DMS 273 treated with DMSO at 0.1 percent for 48 hours (cell line): ENCODE data around the gene ECSCR.
"Not testable (repeated sequence)": the region's sequence is repeated elsewhere in the genome, so short reads cannot be mapped to it uniquely, and the experiment has no call there.

Source experiments
- DNase-seq: peaks from one replicate; lab custom pipeline; 2025; lab: John Stamatoyannopoulos, UW

ECSCR gene

DNA sequence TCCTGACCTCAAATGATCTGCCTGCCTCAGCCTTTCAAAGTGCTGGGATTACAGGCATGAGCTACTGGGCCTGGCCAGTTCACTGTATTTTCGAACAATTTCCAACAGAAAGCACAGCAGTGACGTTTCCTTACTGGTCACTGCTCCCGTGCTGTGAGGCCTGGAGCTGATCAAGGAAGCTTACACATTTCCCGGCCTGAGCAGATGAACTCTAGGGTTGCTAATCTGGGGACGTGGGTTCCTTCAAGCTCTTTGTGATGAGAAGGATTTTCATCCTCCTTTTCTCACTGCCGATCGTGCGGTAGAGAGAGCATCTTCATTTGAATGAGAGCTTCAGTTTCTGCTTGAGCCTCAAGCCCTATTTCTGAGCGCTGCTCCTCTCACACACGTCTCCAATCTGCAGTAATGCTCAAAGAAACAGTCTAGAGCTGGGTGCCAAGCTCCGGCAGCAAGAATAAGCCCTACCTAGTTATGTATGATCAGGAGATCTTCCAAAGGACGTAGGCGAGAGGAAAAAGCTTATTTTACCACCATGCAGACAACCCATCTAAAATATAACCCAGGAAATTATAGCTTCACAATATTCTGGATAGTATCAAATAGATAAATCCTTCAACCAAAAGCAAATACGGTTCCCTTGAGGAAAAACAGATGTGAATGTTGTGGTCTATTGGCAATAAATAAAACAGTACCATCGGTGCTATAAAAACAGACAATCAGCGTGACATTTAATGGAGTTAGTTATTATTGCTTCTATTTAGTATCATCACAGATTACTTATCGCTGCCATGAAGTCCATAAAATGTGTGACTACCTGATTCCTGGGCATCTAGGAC, 51.3 kb downstream of the ECSCR start:
- DNase-seq: no peak

DNA sequence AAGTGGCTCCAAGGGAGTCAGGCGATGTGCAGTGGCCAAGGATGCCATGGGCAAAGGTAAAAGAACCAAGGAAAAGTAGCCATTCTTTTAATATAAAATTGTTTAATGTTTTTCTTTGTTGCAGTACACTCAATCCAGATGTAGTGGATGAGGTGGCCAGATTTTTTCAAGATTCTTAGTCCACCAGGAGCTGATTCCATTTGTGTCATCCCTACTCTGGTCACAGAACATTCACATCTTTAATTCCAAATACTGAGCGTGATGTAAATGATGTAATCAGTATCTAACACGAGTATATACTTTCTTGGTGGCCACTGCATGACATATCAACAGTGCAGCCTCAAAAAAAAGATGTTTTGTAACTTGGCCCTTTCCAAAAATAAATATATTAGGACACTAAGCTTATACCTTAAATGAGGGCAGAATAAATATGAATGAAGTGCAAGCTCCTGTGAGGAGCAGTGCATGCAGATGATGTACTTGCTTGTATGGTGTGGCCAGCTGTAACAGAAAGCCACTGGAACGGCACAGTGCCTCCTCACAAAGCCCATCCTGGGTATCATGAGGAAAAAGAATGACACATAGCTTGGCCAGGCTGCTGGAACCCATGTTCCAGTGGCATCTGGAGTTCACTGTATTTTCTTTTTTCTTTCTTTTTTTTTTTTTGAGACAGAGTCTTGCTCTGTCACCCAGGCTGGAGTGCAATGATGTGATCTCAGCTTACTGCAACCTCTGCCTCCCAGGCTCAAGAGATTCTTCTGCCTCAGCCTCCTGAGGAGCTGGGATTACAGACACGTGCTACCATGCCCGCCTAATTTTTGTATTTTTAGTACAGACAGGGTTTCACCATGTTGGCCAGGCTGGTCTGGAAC, 52.2 kb downstream of the ECSCR start:
- no peak for DNase-seq

DNA sequence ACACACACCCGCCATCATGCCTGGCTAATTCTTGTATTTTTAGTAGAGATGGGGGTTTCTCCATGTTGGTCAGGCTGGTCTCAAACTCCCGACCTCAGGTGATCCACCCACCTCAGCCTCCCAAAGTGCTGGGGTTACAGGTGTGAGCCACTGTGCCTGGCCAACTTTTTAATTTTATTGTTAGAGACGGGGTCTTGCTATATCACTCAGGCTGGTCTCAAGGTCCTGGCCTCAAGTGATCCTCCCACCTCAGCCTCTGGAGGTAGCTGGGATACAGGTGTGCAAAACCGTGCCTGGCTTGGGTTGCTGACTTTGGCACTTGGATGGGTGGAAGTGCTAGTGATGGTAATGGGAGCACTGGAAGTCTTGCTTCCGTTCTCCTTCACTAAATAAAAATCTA, 53.4 kb downstream of the ECSCR start:
- DNase-seq: not testable (repeated sequence)

DNA sequence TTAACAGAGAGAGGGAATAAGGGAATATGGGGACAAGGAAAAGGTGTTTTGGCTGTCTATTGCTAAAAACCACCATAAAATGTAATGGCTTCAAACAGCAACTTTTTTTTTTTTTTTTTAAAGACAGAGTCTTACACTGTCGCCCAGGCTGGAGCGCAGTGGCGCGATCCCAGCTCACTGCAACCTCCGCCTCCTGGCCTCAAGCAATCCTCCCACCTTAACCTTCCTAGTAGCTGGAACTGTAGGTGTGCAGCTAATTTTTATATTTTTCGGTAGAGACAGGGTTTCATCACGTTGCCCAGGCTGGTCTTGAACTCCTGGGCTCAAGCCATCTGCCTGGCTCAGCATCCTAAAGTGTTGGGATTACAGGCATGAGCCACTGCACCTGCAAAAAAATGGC, 54.4 kb downstream of the ECSCR start:
- DNase-seq: no peak

DNA sequence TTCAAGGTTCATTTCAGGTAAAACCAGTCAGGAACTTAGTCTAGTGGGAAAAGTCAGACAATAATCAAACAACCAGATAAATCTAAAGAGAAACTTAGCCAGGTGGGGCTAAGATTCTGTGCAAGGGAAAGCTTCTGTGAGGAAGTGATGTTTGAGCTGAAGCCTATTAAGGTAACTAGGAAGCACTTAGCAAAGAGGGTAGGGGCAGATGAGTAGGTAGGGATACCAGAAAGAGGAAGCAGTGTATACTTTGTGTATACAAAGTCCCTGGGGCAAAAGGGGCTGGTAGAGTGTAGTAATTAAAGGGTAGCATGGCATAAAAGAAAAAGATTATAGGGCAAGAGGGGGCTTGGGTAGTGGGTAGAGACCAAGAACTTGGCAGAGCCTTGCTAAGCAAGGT, 55.0 kb downstream of the ECSCR start:
- DNase-seq: no peak

DNA sequence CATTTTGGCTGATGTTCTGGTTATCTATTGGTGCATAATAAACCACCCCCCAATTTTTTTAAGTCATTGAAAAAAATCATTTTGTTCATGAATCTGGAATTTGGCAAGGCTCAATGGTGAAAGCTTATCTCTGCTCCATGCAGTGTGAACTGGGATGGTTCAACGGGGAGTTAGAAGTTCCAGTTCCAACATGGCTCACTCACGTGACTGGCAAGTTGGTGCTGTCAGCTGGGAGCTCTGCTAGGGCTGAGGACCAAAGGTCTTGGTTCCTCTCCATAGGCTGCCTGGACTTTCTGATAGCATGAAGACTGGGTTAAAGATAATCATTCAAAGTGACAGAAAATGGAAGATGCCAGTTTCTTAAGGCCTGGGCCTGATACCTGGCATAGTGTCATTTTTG, 55.6 kb downstream of the ECSCR start:
- no peak for DNase-seq

DNA sequence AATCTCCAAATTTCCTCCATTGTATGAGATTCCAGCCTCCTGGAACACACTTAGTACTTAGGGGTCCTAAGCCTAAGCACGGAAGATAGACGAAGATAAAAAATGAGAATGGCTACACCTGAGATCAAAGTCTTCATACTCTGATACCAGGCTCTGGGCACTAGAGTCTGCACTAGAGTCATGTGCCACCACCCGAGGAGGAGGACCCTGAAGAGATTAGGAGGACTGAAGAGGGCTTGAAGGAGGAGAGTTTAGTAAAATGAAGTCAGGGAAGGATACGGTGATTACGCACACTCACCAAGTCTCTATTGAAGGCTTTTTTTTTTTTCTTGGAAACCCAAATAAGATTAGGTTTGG, 58.1 kb downstream of the ECSCR start:
- DNase-seq: no peak

DNA sequence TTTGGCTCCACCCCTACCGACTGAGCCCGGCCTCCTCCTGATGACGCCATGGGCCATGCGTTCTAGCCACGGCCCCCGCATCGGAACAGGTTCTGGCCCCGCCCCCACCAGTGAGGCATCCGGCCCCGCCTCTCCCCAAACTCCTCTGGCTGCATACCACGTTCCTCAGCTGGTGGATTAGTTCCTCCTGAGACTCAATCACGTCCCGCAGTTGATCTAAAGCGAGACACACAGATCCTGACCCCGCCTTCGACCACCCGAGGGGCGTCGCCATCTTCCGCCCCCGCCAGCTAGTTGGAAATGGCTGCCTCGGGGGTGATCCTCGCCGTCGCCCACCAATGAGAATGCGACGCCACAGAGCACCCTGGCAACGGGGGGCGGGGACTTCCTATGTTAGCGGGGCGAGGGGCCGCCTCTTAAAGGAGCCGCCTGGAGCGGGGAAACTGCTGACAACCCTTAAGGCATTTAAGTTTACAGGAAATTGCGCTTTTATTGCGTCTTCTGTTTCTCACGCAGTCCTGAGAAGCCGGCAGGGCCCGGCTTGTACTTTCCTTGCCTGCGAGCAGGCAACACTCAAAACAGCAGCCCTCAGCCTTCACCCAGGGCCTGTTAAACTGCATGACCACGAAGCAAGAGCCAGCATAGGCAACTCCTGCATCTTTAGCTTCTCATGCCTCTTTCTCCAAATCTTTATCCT, 58.6 kb downstream of the ECSCR start, which contains the start of gene SPATA24:
Gene SPATA24, minus strand, starts transcription at position 303 of the 697 bp plus-strand sequence. Its CDS starts 29 bp downstream, at position 274.
- DNase-seq: peak; percentile 94

DNA sequence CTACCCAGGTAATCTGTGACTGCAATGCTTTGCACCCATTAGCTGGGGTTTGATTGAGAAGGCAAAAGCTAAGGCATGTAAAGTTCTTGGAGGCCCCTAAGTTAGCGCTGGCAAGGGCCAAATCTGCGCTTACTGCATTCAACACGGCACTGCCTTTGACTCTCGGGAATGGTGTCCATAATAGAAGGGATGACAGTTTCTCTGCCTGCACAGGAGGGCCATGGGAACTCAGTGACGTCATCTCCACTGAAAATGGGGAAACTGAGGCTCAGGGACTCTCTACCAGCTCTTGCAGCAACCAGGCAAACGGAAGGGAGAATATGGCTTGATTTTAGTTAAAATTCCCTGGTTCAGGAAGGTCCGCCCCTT, 59.1 kb downstream of the ECSCR start:
- DNase-seq: no peak

DNA sequence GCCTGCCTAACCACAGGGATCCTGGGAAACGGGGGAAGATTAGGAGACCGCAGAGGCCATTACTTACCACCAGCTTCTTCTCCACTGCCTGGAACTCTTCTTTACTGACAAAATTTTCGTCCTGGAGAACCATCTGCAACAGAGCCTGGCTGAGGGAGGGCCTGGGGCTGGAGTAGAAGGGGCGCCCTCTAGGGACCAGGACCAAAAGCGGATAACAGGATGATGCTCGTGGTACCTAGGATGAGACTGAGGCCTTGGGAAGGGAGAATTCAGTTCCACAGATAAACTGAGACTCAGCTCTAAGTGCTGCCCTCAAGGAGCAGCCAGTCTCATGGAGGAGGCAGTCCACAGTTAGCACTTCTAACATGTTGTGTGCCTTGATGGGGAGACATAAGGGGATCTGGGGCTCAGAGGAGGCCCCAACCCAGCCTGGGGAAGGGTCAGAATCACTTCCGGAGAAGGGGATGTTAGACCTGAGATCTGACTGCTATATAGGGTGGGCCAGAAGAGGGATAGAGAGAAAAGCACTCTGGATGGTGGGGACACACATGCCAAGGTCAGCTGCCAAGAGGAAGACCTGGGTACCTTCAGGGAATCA, 59.9 kb downstream of the ECSCR start:
- DNase-seq: no peak

DNA sequence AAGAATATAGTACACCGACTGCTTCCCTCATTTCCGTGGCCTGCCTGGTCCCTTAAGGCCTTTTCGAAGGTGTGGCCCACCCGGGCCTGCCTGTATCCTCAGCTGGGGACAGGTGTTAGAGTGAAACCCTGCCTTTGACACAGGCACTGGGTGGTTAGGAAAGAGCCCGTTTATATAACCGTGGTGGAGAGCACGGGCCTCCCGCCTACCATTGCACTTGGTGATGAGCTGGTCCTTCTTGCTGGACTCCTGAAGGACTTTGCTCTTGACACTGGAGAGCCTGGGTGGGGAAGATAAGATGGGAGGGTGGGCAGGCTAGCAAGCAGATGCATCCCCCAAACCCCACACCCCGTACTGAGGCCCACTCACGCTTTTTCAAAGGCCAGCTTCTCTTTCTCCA, 61.0 kb downstream of the ECSCR start:
- DNase-seq: no peak

DNA sequence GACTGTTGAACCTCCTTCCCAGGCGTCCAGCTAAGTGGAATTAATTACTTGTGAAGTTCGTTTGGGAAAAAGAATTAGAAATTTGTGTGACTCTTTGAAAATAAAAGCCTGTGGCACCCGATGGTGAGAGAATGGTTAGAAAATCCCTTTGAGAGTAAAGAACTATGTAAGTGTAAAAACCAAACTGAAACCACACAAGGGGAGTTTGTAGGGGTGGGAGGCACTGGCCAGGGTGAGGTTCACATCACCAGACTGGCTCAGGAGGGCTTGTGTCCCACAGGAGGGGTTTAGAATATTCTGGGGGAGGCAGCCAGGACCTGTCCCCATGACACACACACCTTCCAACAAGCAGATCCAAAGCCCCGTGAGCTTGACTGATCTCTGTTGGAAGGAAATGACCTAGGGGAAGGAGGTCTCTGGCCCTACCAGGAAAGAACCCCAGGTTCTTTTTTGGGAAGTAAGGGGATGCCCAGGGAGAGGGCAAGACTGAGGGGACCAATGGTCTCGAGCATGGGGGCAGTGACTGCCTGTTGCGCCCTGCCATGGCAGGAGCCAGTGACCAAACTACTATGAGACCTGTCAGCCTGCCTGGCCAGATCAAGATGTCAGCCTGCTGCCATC, 62.9 kb downstream of the ECSCR start:
- DNase-seq: no peak
